ENCODE results near the gene MAP1LC3B.
A peak's percentile ranks its signal among the peaks of the same experiment; 100 is the strongest.

Gene MAP1LC3B

GRCh38 chr16:87415441-87415840 is 23.3 kb downstream of the MAP1LC3B start:
- in situ Hi-C loops (cut with HindIII; ENCODE audit: low sequenced_read_pairs): no loop called here
- no peak for DNase-seq (ENCODE audit: low read depth, low spot score)
- no peak for TF ChIP-seq CTCF (IDR thresholded peaks at IDR 0.05; ENCODE audit: low read depth, low read length)
- H3K4me3 ChIP-seq (ENCODE audit: low read depth, low read length): no peak overlapping the region

- H3K4me3 ChIP-seq (ENCODE audit: low read depth, low read length): no peak overlapping the region
- DNase-seq (ENCODE audit: low read depth, low spot score): peak; percentile 70
- in situ Hi-C loops (cut with HindIII; ENCODE audit: low sequenced_read_pairs): no loop called here
- peak; percentile 73 for TF ChIP-seq CTCF (IDR thresholded peaks at IDR 0.05; ENCODE audit: low read depth, low read length)
These were observed 24.8 kb downstream of the MAP1LC3B start for GRCh38 chr16:87416826-87417527.

- H3K4me3 ChIP-seq (ENCODE audit: low read depth, low read length): no peak overlapping the region
- in situ Hi-C loops (cut with HindIII; ENCODE audit: low sequenced_read_pairs): no loop called here
- TF ChIP-seq CTCF (IDR thresholded peaks at IDR 0.05; ENCODE audit: low read depth, low read length): no peak
- DNase-seq (ENCODE audit: low read depth, low spot score): no peak
These were observed 25.4 kb downstream of the MAP1LC3B start for GRCh38 chr16:87417528-87417910.

GRCh38 chr16:87418216-87418615 is 26.1 kb downstream of the MAP1LC3B start:
- TF ChIP-seq CTCF (IDR thresholded peaks at IDR 0.05; ENCODE audit: low read depth, low read length): no peak
- DNase-seq (ENCODE audit: low read depth, low spot score): no peak
- in situ Hi-C loops (cut with HindIII; ENCODE audit: low sequenced_read_pairs): no loop called here
- H3K4me3 ChIP-seq (ENCODE audit: low read depth, low read length): no peak overlapping the region

- no peak for TF ChIP-seq CTCF (IDR thresholded peaks at IDR 0.05; ENCODE audit: low read depth, low read length)
- in situ Hi-C loops (cut with HindIII; ENCODE audit: low sequenced_read_pairs): no loop called here
- H3K4me3 ChIP-seq (ENCODE audit: low read depth, low read length): no peak overlapping the region
- no peak for DNase-seq (ENCODE audit: low read depth, low spot score)
These were observed 26.5 kb downstream of the MAP1LC3B start for GRCh38 chr16:87418644-87419043.

GRCh38 chr16:87420026-87421002 is 28.2 kb downstream of the MAP1LC3B start:
- H3K4me3 ChIP-seq (ENCODE audit: low read depth, low read length): no peak overlapping the region
- no peak for DNase-seq (ENCODE audit: low read depth, low spot score)
- in situ Hi-C loops (cut with HindIII; ENCODE audit: low sequenced_read_pairs): no loop called here
- TF ChIP-seq CTCF (IDR thresholded peaks at IDR 0.05; ENCODE audit: low read depth, low read length): no peak
